K562 treated with DMSO at 1 percent for 48 hours (cell line): ENCODE measurements around the gene ARID2. TPM values are rescaled to one million over a fixed set of nuclear protein-coding genes. Genes with fewer than 3 reads are reported as not detected.

ENCODE experiments used
- total RNA-seq: library from RNA; unstranded; fragments of 300-600 nt; gene quantifications from 2 replicates; pipeline ENCODE4 v1.2.3, GENCODE V29; 2022; ENCODE audit warnings: low replicate concordance; ENCODE audit errors: extremely low read depth

ARID2 gene, protein sequence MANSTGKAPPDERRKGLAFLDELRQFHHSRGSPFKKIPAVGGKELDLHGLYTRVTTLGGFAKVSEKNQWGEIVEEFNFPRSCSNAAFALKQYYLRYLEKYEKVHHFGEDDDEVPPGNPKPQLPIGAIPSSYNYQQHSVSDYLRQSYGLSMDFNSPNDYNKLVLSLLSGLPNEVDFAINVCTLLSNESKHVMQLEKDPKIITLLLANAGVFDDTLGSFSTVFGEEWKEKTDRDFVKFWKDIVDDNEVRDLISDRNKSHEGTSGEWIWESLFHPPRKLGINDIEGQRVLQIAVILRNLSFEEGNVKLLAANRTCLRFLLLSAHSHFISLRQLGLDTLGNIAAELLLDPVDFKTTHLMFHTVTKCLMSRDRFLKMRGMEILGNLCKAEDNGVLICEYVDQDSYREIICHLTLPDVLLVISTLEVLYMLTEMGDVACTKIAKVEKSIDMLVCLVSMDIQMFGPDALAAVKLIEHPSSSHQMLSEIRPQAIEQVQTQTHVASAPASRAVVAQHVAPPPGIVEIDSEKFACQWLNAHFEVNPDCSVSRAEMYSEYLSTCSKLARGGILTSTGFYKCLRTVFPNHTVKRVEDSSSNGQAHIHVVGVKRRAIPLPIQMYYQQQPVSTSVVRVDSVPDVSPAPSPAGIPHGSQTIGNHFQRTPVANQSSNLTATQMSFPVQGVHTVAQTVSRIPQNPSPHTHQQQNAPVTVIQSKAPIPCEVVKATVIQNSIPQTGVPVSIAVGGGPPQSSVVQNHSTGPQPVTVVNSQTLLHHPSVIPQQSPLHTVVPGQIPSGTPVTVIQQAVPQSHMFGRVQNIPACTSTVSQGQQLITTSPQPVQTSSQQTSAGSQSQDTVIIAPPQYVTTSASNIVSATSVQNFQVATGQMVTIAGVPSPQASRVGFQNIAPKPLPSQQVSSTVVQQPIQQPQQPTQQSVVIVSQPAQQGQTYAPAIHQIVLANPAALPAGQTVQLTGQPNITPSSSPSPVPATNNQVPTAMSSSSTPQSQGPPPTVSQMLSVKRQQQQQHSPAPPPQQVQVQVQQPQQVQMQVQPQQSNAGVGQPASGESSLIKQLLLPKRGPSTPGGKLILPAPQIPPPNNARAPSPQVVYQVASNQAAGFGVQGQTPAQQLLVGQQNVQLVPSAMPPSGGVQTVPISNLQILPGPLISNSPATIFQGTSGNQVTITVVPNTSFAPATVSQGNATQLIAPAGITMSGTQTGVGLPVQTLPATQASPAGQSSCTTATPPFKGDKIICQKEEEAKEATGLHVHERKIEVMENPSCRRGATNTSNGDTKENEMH (N-terminal part only)
- not detected in 2 replicates for total RNA-seq

DNA sequence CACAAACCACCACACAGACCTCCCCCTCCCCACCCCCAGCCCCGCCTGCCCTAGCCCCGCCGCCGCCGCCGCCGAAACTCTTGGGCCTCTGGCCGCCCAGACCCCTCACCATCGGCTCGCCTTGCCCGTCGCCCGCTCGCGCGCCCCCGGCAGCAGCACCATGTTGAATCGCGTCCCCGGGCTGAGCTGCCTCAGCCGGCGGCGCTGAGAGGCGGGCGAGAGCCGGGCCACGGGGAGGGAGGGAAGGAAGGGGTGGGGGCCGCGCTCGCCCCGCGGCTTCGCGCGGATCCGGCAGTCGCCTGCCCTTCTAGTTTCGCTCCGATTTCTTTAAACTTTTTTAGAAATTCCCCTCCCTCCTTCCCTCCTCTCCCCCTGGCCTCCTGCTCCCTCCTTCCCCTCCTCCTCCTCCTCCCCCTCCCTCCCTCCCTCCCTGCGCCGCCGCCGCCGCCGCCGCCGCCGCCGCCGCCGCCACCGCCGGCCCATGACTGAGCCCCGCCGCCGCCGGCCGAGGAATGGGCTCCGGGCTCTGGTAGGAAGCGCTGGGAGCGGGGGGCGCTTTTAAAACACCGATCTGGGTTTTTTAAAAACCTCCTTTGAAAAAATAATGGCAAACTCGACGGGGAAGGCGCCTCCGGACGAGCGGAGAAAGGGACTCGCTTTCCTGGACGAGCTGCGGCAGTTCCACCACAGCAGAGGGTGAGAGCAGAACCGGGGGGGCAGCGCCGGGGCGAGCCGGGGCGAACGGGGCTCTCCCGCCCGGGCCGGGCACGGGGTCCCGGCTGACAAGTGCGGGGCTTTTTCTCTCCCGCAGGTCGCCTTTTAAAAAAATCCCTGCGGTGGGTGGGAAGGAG lies at the start of gene ARID2:
ARID2 (plus strand) TSS at position 474 of the 851 bp plus-strand sequence; CDS start at position 605, 131 bp downstream.

